RWPE2 (cell line): ENCODE results near the gene ST3GAL3.

Experiments used
- ATAC-seq: fragments of 200-7000 bp; cut with Tn5 transposase; 3 replicates; pipeline ENCODE4 v1.9.1; 2021; ENCODE audit warnings: low read depth
- DNase-seq: peaks from one replicate; pipeline ENCODE4 v3.0.0-alpha.2; 2020; ENCODE audit warnings: low spot score
- H3K27ac ChIP-seq: fragments of 450-650 bp; 2 replicates; pipeline ENCODE4 v1.5.1; 2017; ENCODE audit warnings: mild to moderate bottlenecking; ENCODE audit not compliant: poor library complexity, severe bottlenecking
- H3K27me3 ChIP-seq: fragments of 250-450 bp; sonication (Bioruptor Pico); 2 replicates; pipeline ENCODE4 v1.5.1; 2021; ENCODE audit warnings: mild to moderate bottlenecking, moderate library complexity; ENCODE audit not compliant: insufficient read depth, poor library complexity, severe bottlenecking
- H3K36me3 ChIP-seq: fragments of 250-450 bp; sonication (Bioruptor Pico); 2 replicates; pipeline ENCODE4 v1.5.1; 2020; ENCODE audit warnings: low read depth, mild to moderate bottlenecking, moderate library complexity
- H3K4me1 ChIP-seq: fragments of 250-450 bp; sonication (Bioruptor Pico); 2 replicates; pipeline ENCODE4 v1.5.1; 2021; ENCODE audit warnings: mild to moderate bottlenecking, moderate library complexity; ENCODE audit not compliant: insufficient read depth, poor library complexity, severe bottlenecking
- H3K4me3 ChIP-seq: fragments of 250-450 bp; sonication (Bioruptor Pico); 2 replicates; pipeline ENCODE4 v1.5.1; 2021; ENCODE audit warnings: mild to moderate bottlenecking, moderate library complexity; ENCODE audit not compliant: severe bottlenecking
- H3K9me3 ChIP-seq: fragments of 250-450 bp; sonication (Bioruptor Pico); 2 replicates; pipeline ENCODE4 v1.5.1; 2021; ENCODE audit warnings: mild to moderate bottlenecking, moderate library complexity; ENCODE audit not compliant: severe bottlenecking
- CTCF ChIP-seq: fragments of 450-650 bp; IDR thresholded peaks from one replicate; pipeline ENCODE4 v1.5.1; 2017; ENCODE audit warnings: mild to moderate bottlenecking, moderate library complexity; ENCODE audit not compliant: poor library complexity, severe bottlenecking

Gene ST3GAL3

DNA sequence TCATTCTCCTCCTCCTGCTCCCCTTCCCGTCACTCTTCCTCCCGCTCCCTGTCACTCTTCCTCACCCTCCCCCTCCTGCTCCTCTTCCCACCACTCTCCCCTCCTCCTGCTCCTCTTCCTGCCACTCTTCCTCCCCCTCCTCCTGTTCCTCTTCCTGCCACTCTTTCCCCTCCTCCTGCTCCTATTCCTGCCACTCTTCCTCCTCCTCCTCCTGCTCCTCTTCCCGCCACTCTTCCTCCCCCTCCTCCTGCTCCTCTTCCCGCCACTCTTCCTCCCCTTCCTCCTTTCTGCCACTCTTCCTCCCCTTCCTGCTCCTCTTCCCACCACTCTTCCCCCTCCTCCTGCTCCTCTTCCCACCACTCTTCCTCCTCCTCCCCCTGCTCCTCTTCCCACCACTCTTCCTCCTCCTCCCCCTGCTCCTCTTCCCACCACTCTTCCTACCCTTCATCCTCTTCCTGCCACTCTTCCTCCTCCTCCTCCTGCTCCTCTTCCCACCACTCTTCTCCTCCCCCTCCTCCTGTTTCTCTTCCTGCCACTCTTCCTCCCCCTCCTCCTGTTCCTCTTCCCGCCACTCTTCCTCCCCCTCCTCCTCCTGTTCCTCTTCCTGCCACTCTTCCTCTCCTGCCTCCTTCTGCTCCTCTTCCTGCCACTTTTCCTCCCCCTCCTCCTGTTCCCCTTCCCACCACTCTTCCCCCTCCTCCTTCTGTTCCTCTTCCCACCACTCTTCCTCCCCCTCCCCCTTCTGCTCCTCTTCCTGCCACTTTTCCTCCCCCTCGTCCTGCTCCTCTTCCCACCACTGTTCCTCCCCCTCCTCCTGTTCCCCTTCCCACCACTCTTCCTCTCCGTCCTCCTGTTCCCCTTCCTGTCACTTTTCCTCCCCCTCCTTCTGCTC, 197.6 kb downstream of the ST3GAL3 start:
- DNase-seq = no peak

GRCh38 chr1:43908226-43908625, 200.9 kb downstream of the ST3GAL3 start:
- no peaks in the 10 kb centered on the region for H3K9me3 ChIP-seq
- no peaks in the 10 kb centered on the region for H3K36me3 ChIP-seq
- no peak overlapping the region for H3K4me3 ChIP-seq
- no peak for TF ChIP-seq CTCF
- H3K27ac ChIP-seq = no peak overlapping the region
- no peaks in the 10 kb centered on the region for H3K27me3 ChIP-seq
- DNase-seq = no peak
- H3K4me1 ChIP-seq = peaks cover 14% of the 10 kb centered on the region
- ATAC-seq = no peak

More for the DNA sequence above, 197.6 kb downstream of the ST3GAL3 start:
- no peak for TF ChIP-seq CTCF
- H3K4me3 ChIP-seq = no peak overlapping the region
- H3K27ac ChIP-seq = no peak overlapping the region
- no peaks in the 10 kb centered on the region for H3K36me3 ChIP-seq
- H3K4me1 ChIP-seq = no peaks in the 10 kb centered on the region
- H3K27me3 ChIP-seq = no peaks in the 10 kb centered on the region
- H3K9me3 ChIP-seq = no peaks in the 10 kb centered on the region
- no peak for ATAC-seq

- DNase-seq (no peak), ATAC-seq (peak; percentile 24; the same call in 1 of the 3 replicates)
- Histone ChIP-seq H3K4me1 (peaks cover 20% of the 10 kb centered on the region), H3K36me3 (no peaks in the 10 kb centered on the region), H3K27me3 (no peaks in the 10 kb centered on the region), H3K27ac (no peak overlapping the region), H3K4me3 (no peak overlapping the region), H3K9me3 (no peaks in the 10 kb centered on the region)
- peak; percentile 47 for TF ChIP-seq CTCF
Observed at GRCh38 chr1:43908858-43909257, 201.5 kb downstream of the ST3GAL3 start.

GRCh38 chr1:43910343-43910742, 203.0 kb downstream of the ST3GAL3 start:
- Histone ChIP-seq H3K4me1 (peaks cover 32% of the 10 kb centered on the region), H3K27ac (no peak overlapping the region), H3K27me3 (no peaks in the 10 kb centered on the region), H3K4me3 (no peak overlapping the region), H3K9me3 (no peaks in the 10 kb centered on the region), H3K36me3 (no peaks in the 10 kb centered on the region)
- DNase-seq (no peak), ATAC-seq (no peak)
- TF ChIP-seq CTCF = no peak

DNA sequence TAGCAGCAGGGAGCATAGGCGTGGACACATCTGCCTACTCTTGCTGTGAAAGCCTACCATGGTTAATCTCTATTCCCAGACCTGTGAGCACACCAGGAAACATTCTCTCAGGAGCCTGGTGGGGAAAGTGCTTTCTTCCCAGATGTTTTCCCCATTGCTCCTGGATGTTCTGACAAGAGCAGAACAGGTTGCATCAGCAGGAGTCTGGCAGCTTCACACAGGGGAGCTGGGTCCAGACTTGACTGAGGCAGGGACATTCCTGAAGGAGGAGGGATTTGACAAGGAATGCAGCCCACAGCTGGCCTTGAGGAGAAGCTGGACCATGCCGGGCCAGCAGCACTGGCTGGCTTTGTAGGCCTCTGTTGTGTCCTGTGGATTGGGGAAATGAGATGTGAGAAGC, 205.3 kb downstream of the ST3GAL3 start:
- peaks cover 35% of the 10 kb centered on the region for H3K4me1 ChIP-seq
- H3K36me3 ChIP-seq = no peaks in the 10 kb centered on the region
- peak; percentile 89 for DNase-seq
- H3K4me3 ChIP-seq = no peak overlapping the region
- peak overlapping the region; percentile 82 for H3K27ac ChIP-seq
- ATAC-seq = peak; percentile 91
- H3K27me3 ChIP-seq = no peaks in the 10 kb centered on the region
- TF ChIP-seq CTCF = no peak
- H3K9me3 ChIP-seq = no peaks in the 10 kb centered on the region
